T-cell (primary cell): ENCODE data around the gene TELO2. TPM values are rescaled to one million over a fixed set of nuclear protein-coding genes. Genes with fewer than 3 reads are reported as not detected.

Source experiments
- ATAC-seq, 4 experiments: fragments of 200-7000 bp in 3 of 4; fragments of 150-1000 bp in 1 of 4; cut with Tn5 transposase; replicated peaks in 1 of 4; 1 replicate in 3 of 4; 2 replicates in 1 of 4; pipeline ENCODE4 v1.10.0; 2021; ENCODE audit warnings: moderate library complexity in 3 of 4, mild to moderate bottlenecking in 2 of 4, moderate number of reproducible peaks in 1 of 4
- CTCF ChIA-PET, 2 donors: fragments of 300-600 bp; sonication (Branson Sonifier 250); formaldehyde crosslinking; loops; one replicate each; lab custom pipeline; 2022; ENCODE audit warnings: antibody characterized with exemption in 2 of 2; lab: Charles Lee
- POLR2A ChIA-PET, 2 donors: fragments of 300-600 bp; sonication (Branson Sonifier 250); formaldehyde crosslinking; loops; one replicate each; lab custom pipeline; 2022; ENCODE audit warnings: antibody characterized with exemption in 2 of 2; lab: Charles Lee
- DNase-seq, 35 experiments: peaks; one replicate each; pipeline versions ENCODE4 v3.0.0 to v3.0.0-alpha.2; 2013 to 2023
- H3K27ac ChIP-seq: one replicate; pipeline ENCODE4 v1.5.1; 2013; ENCODE audit warnings: low read length
- H3K27me3 ChIP-seq, 2 experiments: replicated peaks in 1 of 2; 1 replicate in 1 of 2; 2 replicates in 1 of 2; pipeline versions ENCODE4 v1.6.1 to v1.7.0; 2013; ENCODE audit warnings: low read length in 1 of 2, mixed read lengths in 1 of 2; ENCODE audit not compliant: control insufficient read depth in 2 of 2, insufficient read depth in 2 of 2; ENCODE audit errors: extremely low read depth in 1 of 2
- H3K36me3 ChIP-seq, 2 donors: 1 replicate in 1 of 2; 2 replicates in 1 of 2; pipeline versions ENCODE4 v1.6.1 to v1.7.0; 2013; ENCODE audit warnings: low read length in 1 of 2; ENCODE audit not compliant: control insufficient read depth in 2 of 2, insufficient read depth in 1 of 2; ENCODE audit errors: extremely low read depth in 1 of 2
- H3K4me1 ChIP-seq, 2 experiments: 1 replicate in 1 of 2; 2 replicates in 1 of 2; pipeline versions ENCODE4 v1.6.1 to v1.7.0; 2013; ENCODE audit warnings: low read length in 2 of 2, mixed read lengths in 1 of 2; ENCODE audit not compliant: insufficient read depth in 2 of 2, control insufficient read depth in 1 of 2; ENCODE audit errors: extremely low read depth in 1 of 2
- H3K4me3 ChIP-seq, 2 donors: 1 replicate in 1 of 2; 2 replicates in 1 of 2; pipeline versions ENCODE4 v1.5.1 to v1.7.0; 2013; ENCODE audit warnings: mild to moderate bottlenecking in 2 of 2, low read length in 1 of 2, moderate library complexity in 1 of 2; ENCODE audit not compliant: control insufficient read depth in 1 of 2; ENCODE audit errors: extremely low read depth in 1 of 2
- H3K9me3 ChIP-seq: 2 replicates; pipeline ENCODE4 v1.7.0; 2013
- H3K27ac Mint-ChIP-seq, 2 donors: one replicate each; pipeline ENCODE4 v1.8.0; 2020 to 2021; ENCODE audit warnings: mild to moderate bottlenecking in 2 of 2, mixed read lengths in 2 of 2
- H3K27me3 Mint-ChIP-seq, 2 donors: one replicate each; pipeline ENCODE4 v1.8.0; 2021 to 2022; ENCODE audit warnings: mixed read lengths in 2 of 2
- H3K36me3 Mint-ChIP-seq: one replicate; pipeline ENCODE4 v1.8.0; 2021; ENCODE audit warnings: mixed read lengths
- H3K4me1 Mint-ChIP-seq, 3 donors: one replicate each; pipeline ENCODE4 v1.8.0; 2020 to 2022; ENCODE audit warnings: mixed read lengths in 3 of 3, mild to moderate bottlenecking in 1 of 3
- H3K4me3 Mint-ChIP-seq, 3 donors: one replicate each; pipeline ENCODE4 v1.8.0; 2020 to 2022; ENCODE audit warnings: mild to moderate bottlenecking in 3 of 3, mixed read lengths in 3 of 3, moderate library complexity in 3 of 3
- H3K9me3 Mint-ChIP-seq, 3 donors: one replicate each; pipeline ENCODE4 v1.8.0; 2020 to 2022; ENCODE audit warnings: mixed read lengths in 3 of 3
- WGBS: methylation state at CpG from one replicate; pipeline ENCODE4 v1.1.5; 2013; ENCODE audit warnings: missing lambda C conversion rate; ENCODE audit not compliant: insufficient coverage; 5-methylcytosine and 5-hydroxymethylcytosine counted together
- total RNA-seq, 35 experiments: library from RNA in 6 of 35; stranded (reverse) in 6 of 35; fragments of 120-200 nt in 1 of 35; gene quantifications; one replicate each; pipeline versions ENCODE4 v1.2.1 to v1.2.4 and lab custom pipeline; 2013 to 2026

The TELO2 gene
- total RNA-seq, 5 donors from 2014 or later (not counting 1 experiment from before 2014, with no cell fraction given): 36.0 to 73.0 (median 56.1) TPM

- no peak overlapping the region for H3K27ac Mint-ChIP-seq
- peaks cover 19% of the 10 kb centered on the region for H3K36me3 Mint-ChIP-seq
These were observed 41.3 kb upstream of the TELO2 start for GRCh38 chr16:1451702-1452392.

GRCh38 chr16:1452530-1452929, 40.6 kb upstream of the TELO2 start:
- CTCF ChIA-PET: no interaction called here

More at GRCh38 chr16:1451702-1452392, 41.3 kb upstream of the TELO2 start:
- peaks cover 24 to 45% of the 10 kb centered on the region in 2 donors for H3K36me3 ChIP-seq
- Mint-ChIP-seq H3K27me3 (no peaks in the 10 kb centered on the region), H3K9me3 (no peaks in the 10 kb centered on the region), H3K4me1 (no peaks in the 10 kb centered on the region), H3K4me3 (no peak overlapping the region)
- ATAC-seq: no peak
- ChIA-PET POLR2A (interaction anchor here in 1 of 2 donors (0.5 kb wide), 1 partner anchor 124 kb away, joined by 4 read pairs; no protein-coding TSS in a partner anchor), CTCF (no interaction called here)
- no peaks in the 10 kb centered on the region for H3K27me3 ChIP-seq
- no peaks in the 10 kb centered on the region for H3K4me1 ChIP-seq
- H3K27ac ChIP-seq: no peak overlapping the region
- no peaks in the 10 kb centered on the region for H3K9me3 ChIP-seq
- no peak for DNase-seq
- no peak overlapping the region for H3K4me3 ChIP-seq
- 98% methylated on average over 34 of the region's 34 CpGs for WGBS

GRCh38 chr16:1453316-1453715, 39.8 kb upstream of the TELO2 start:
- H3K4me3 ChIP-seq: no peak overlapping the region
- H3K9me3 ChIP-seq: no peaks in the 10 kb centered on the region
- Mint-ChIP-seq H3K4me1 (no peaks in the 10 kb centered on the region), H3K27me3 (no peaks in the 10 kb centered on the region), H3K36me3 (peaks cover 21% of the 10 kb centered on the region), H3K9me3 (no peaks in the 10 kb centered on the region), H3K27ac (no peak overlapping the region), H3K4me3 (no peak overlapping the region)
- H3K27ac ChIP-seq: no peak overlapping the region
- ChIA-PET POLR2A (no interaction called here), CTCF (no interaction called here)
- H3K4me1 ChIP-seq: no peaks in the 10 kb centered on the region
- no peak for DNase-seq
- peaks cover 37 to 40% of the 10 kb centered on the region in 2 donors for H3K36me3 ChIP-seq
- WGBS: 93% methylated on average over 17 of the region's 19 CpGs
- no peak for ATAC-seq
- H3K27me3 ChIP-seq: no peaks in the 10 kb centered on the region

More at GRCh38 chr16:1452530-1452929, 40.6 kb upstream of the TELO2 start:
- Histone ChIP-seq H3K36me3 (peaks cover 29 to 45% of the 10 kb centered on the region in 2 donors), H3K4me3 (no peak overlapping the region), H3K4me1 (no peaks in the 10 kb centered on the region), H3K27ac (no peak overlapping the region), H3K9me3 (no peaks in the 10 kb centered on the region), H3K27me3 (no peaks in the 10 kb centered on the region)
- Mint-ChIP-seq H3K4me1 (no peaks in the 10 kb centered on the region), H3K27me3 (no peaks in the 10 kb centered on the region), H3K9me3 (no peaks in the 10 kb centered on the region), H3K4me3 (no peak overlapping the region), H3K27ac (no peak overlapping the region), H3K36me3 (peaks cover 19% of the 10 kb centered on the region)
- POLR2A ChIA-PET: no interaction called here
- DNase-seq (no peak), ATAC-seq (no peak)
- 96% methylated on average over 18 of the region's 20 CpGs for WGBS

- Mint-ChIP-seq H3K9me3 (no peaks in the 10 kb centered on the region), H3K36me3 (peaks cover 18% of the 10 kb centered on the region), H3K27me3 (no peaks in the 10 kb centered on the region), H3K4me1 (no peaks in the 10 kb centered on the region), H3K27ac (no peak overlapping the region), H3K4me3 (no peak overlapping the region)
- H3K9me3 ChIP-seq: no peaks in the 10 kb centered on the region
- no peak overlapping the region for H3K4me3 ChIP-seq
- no peak overlapping the region for H3K27ac ChIP-seq
- H3K36me3 ChIP-seq: peaks cover 38 to 42% of the 10 kb centered on the region in 2 donors
- ChIA-PET POLR2A (no interaction called here), CTCF (no interaction called here)
- H3K4me1 ChIP-seq: no peaks in the 10 kb centered on the region
- WGBS: 92% methylated on average over 17 of the region's 17 CpGs
- no peak for DNase-seq
- ATAC-seq: no peak
- H3K27me3 ChIP-seq: no peaks in the 10 kb centered on the region
These were observed 38.6 kb upstream of the TELO2 start for GRCh38 chr16:1454561-1454960.

- Histone ChIP-seq H3K4me3 (no peak overlapping the region), H3K27ac (no peak overlapping the region), H3K27me3 (no peaks in the 10 kb centered on the region), H3K36me3 (peaks cover 34 to 45% of the 10 kb centered on the region in 2 donors), H3K4me1 (no peaks in the 10 kb centered on the region), H3K9me3 (no peaks in the 10 kb centered on the region)
- DNase-seq: no peak
- Mint-ChIP-seq H3K27me3 (no peaks in the 10 kb centered on the region), H3K4me3 (no peak overlapping the region), H3K27ac (no peak overlapping the region), H3K36me3 (peaks cover 15% of the 10 kb centered on the region), H3K4me1 (peaks cover 0 to 3% (median 0%) of the 10 kb centered on the region in 3 donors), H3K9me3 (no peaks in the 10 kb centered on the region)
- POLR2A ChIA-PET: no interaction called here
- WGBS: 94% methylated on average over 34 of the region's 41 CpGs
- no peak for ATAC-seq
- CTCF ChIA-PET: no interaction called here
These were observed 37.7 kb upstream of the TELO2 start for GRCh38 chr16:1455190-1456171.

DNA sequence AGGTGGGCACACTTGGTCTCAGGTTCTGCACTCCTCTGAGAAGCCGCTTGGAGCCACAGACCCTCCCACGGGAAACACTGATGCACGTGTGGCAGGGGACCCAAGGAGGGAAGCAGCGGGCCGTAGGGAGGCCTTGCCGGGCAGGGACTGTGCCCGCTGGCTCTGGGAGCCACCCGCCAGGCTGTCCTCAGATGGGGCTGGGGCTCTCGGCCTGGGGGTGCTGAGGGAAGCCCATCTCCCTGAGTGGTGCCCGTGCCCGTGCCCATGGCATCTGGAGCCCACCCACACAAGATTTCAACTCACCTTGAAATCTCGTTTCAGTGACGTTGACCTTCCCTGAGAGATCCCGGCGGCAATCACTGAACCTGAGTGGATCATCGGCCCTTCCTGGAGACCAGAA, 36.2 kb upstream of the TELO2 start:
- ChIA-PET POLR2A (interaction anchor here in 1 of 2 donors (0.7 kb wide), 1 partner anchor 904 kb away, joined by 4 read pairs; no protein-coding TSS in a partner anchor), CTCF (no interaction called here)
- Mint-ChIP-seq H3K4me3 (no peak overlapping the region), H3K4me1 (peaks cover 0 to 3% (median 0%) of the 10 kb centered on the region in 3 donors), H3K9me3 (no peaks in the 10 kb centered on the region), H3K36me3 (peaks cover 11% of the 10 kb centered on the region), H3K27ac (no peak overlapping the region), H3K27me3 (no peaks in the 10 kb centered on the region)
- Histone ChIP-seq H3K4me3 (no peak overlapping the region), H3K27ac (no peak overlapping the region), H3K4me1 (no peaks in the 10 kb centered on the region), H3K27me3 (no peaks in the 10 kb centered on the region), H3K36me3 (peaks cover 43 to 45% of the 10 kb centered on the region in 2 donors), H3K9me3 (no peaks in the 10 kb centered on the region)
- no peak for ATAC-seq
- DNase-seq: no peak
- WGBS: 97% methylated on average over 11 of the region's 16 CpGs
